PC-9 (cell line): Measurements from ENCODE around the gene PRRC2B. TPM values are rescaled to one million over a fixed set of nuclear protein-coding genes. Genes with fewer than 3 reads are reported as not detected.

Experiments
- BruUV-seq: library from RNA; stranded (reverse); fragments of 400-500 nt; replicated peaks from 2 replicates; lab custom pipeline; 2021; lab: Mats Ljungman, UMichigan
- CTCF ChIA-PET: fragments of 300-600 bp; sonication (Branson Sonifier 250); formaldehyde crosslinking; loops from one replicate; lab custom pipeline; 2022; ENCODE audit warnings: antibody characterized with exemption; lab: Charles Lee
- POLR2A ChIA-PET: fragments of 300-600 bp; sonication (Branson Sonifier 250); formaldehyde crosslinking; loops from one replicate; lab custom pipeline; 2022; ENCODE audit warnings: antibody characterized with exemption; ENCODE audit not compliant: unreplicated experiment; lab: Charles Lee
- DNase-seq, 2 experiments: peaks; one replicate each; pipeline versions ENCODE4 v3.0.0 to v3.0.0-alpha.2; 2015 to 2022; ENCODE audit warnings: mixed read lengths in 1 of 2
- H2AFZ ChIP-seq: fragments of 200-600 bp; sonication (generic); 2 replicates; pipeline ENCODE4 v1.8.1; 2017; ENCODE audit warnings: antibody characterized with exemption
- H3F3A ChIP-seq: fragments of 200-600 bp; sonication (generic); 2 replicates; pipeline ENCODE4 v1.8.1; 2017; ENCODE audit warnings: antibody characterized with exemption, mild to moderate bottlenecking, low read depth; ENCODE audit not compliant: insufficient read depth
- H3K27ac ChIP-seq: fragments of 200-600 bp; sonication (generic); 2 replicates; pipeline ENCODE4 v1.6.1; 2016; ENCODE audit warnings: mixed run types
- H3K27me3 ChIP-seq: fragments of 200-600 bp; sonication (generic); 2 replicates; pipeline ENCODE4 v1.6.1; 2016; ENCODE audit warnings: low read depth, mixed run types; ENCODE audit not compliant: insufficient read depth
- H3K36me3 ChIP-seq: fragments of 200-600 bp; sonication (generic); 2 replicates; pipeline ENCODE4 v1.6.1; 2016; ENCODE audit warnings: low read depth, mixed run types
- H3K4me1 ChIP-seq: fragments of 200-600 bp; sonication (generic); replicated peaks from 2 replicates; pipeline ENCODE4 v1.6.1; 2016; ENCODE audit warnings: mixed run types; ENCODE audit not compliant: insufficient read depth
- H3K4me2 ChIP-seq: fragments of 200-600 bp; sonication (generic); 2 replicates; pipeline ENCODE4 v1.6.1; 2017; ENCODE audit warnings: mixed run types
- H3K4me3 ChIP-seq: fragments of 200-600 bp; sonication (generic); 2 replicates; pipeline ENCODE4 v1.6.1; 2016; ENCODE audit warnings: mixed run types
- H3K79me2 ChIP-seq: fragments of 200-600 bp; sonication (generic); 2 replicates; pipeline ENCODE4 v1.6.1; 2017; ENCODE audit warnings: low read depth, mixed run types
- H3K9me2 ChIP-seq: fragments of 200-600 bp; sonication (generic); 2 replicates; pipeline ENCODE4 v1.8.1; 2017; ENCODE audit warnings: mild to moderate bottlenecking; ENCODE audit not compliant: insufficient read depth
- H3K9me3 ChIP-seq: fragments of 200-600 bp; sonication (generic); 2 replicates; pipeline ENCODE4 v1.8.1; 2016; ENCODE audit warnings: low read depth; ENCODE audit not compliant: insufficient read depth
- H4K20me1 ChIP-seq: fragments of 200-600 bp; sonication (generic); 2 replicates; pipeline ENCODE4 v1.8.1; 2017; ENCODE audit not compliant: insufficient read depth
- CTCF ChIP-seq: fragments of 200-600 bp; sonication (generic); conservative IDR thresholded peaks from 2 replicates; pipeline ENCODE4 v1.6.1; 2017; ENCODE audit warnings: mixed run types, antibody characterized with exemption, mild to moderate bottlenecking, moderate library complexity
- EZH2 ChIP-seq: fragments of 200-600 bp; sonication (generic); IDR thresholded peaks from 2 replicates; pipeline ENCODE4 v1.8.0; 2017; ENCODE audit warnings: antibody characterized with exemption, low read depth
- intact Hi-C: fragments of 100-400 bp; cut with micrococcal nuclease; formaldehyde crosslinking; loops from one replicate; pipeline ENCODE4 v1.10.0; 2022; ENCODE audit not compliant: unreplicated experiment
- total RNA-seq: library from RNA; stranded (reverse); gene quantifications from 2 replicates; pipeline ENCODE4 v1.2.3, GENCODE V29; 2021

PRRC2B gene
- total RNA-seq, 1 experiment from 2014 or later, result 361 TPM

GRCh38 chr9:131505012-131505411 lies 111.1 kb downstream of the PRRC2B start:
- TF ChIP-seq EZH2 (no peak), CTCF (no peak)
- no TSS peak for BruUV-seq
- Histone ChIP-seq H3F3A (peaks cover 17% of the 10 kb centered on the region; the same call in 1 of the 2 replicates), H3K79me2 (no peaks in the 10 kb centered on the region), H2AFZ (no peak overlapping the region), H3K27me3 (no peaks in the 10 kb centered on the region), H3K9me2 (no peaks in the 10 kb centered on the region), H3K36me3 (0 out of 2 replicates have a peak, but pooled peaks cover 4% of the 10 kb centered on the region), H3K9me3 (no peaks in the 10 kb centered on the region), H3K4me1 (no peaks in the 10 kb centered on the region), H3K27ac (no peak overlapping the region), H3K4me2 (no peak overlapping the region), H4K20me1 (peaks cover 7% of the 10 kb centered on the region), H3K4me3 (no peak overlapping the region)
- intact Hi-C loops, result no loop called here
- CTCF ChIA-PET, result interaction anchor here (0.7 kb wide), 1 partner anchor 160 kb away, joined by 6 read pairs; no protein-coding TSS in a partner anchor
- no peak for DNase-seq
- POLR2A ChIA-PET, result no interaction called here

GRCh38 chr9:131511416-131511815 lies 117.5 kb downstream of the PRRC2B start:
- CTCF ChIA-PET, result no interaction called here

GRCh38 chr9:131511880-131512279 lies 118.0 kb downstream of the PRRC2B start:
- ChIA-PET POLR2A (no interaction called here), CTCF (no interaction called here)
- peaks cover 3% of the 10 kb centered on the region; the same call in 1 of the 2 replicates for H3F3A ChIP-seq
- no peak overlapping the region for H3K4me2 ChIP-seq
- H4K20me1 ChIP-seq, result peaks cover 3% of the 10 kb centered on the region
- H3K4me1 ChIP-seq, result no peaks in the 10 kb centered on the region
- no peak for TF ChIP-seq EZH2
- no peak for TF ChIP-seq CTCF
- intact Hi-C loops, result no loop called here
- no peak overlapping the region for H2AFZ ChIP-seq
- H3K36me3 ChIP-seq, result 0 out of 2 replicates have a peak, but pooled peaks cover 10% of the 10 kb centered on the region
- no peaks in the 10 kb centered on the region for H3K9me2 ChIP-seq
- no peaks in the 10 kb centered on the region for H3K27me3 ChIP-seq
- H3K9me3 ChIP-seq, result no peaks in the 10 kb centered on the region
- H3K4me3 ChIP-seq, result no peak overlapping the region
- H3K79me2 ChIP-seq, result no peaks in the 10 kb centered on the region
- no TSS peak for BruUV-seq
- no peak for DNase-seq
- H3K27ac ChIP-seq, result no peak overlapping the region

More at GRCh38 chr9:131511416-131511815, 117.5 kb downstream of the PRRC2B start:
- Histone ChIP-seq H3K4me1 (no peaks in the 10 kb centered on the region), H4K20me1 (peaks cover 3% of the 10 kb centered on the region), H3F3A (peaks cover 3% of the 10 kb centered on the region; the same call in 1 of the 2 replicates), H3K27ac (no peak overlapping the region), H3K27me3 (no peaks in the 10 kb centered on the region), H3K36me3 (0 out of 2 replicates have a peak, but pooled peaks cover 10% of the 10 kb centered on the region), H3K9me2 (no peaks in the 10 kb centered on the region), H2AFZ (no peak overlapping the region), H3K4me2 (no peak overlapping the region), H3K4me3 (no peak overlapping the region), H3K9me3 (no peaks in the 10 kb centered on the region), H3K79me2 (no peaks in the 10 kb centered on the region)
- no peak for DNase-seq
- intact Hi-C loops, result no loop called here
- no TSS peak for BruUV-seq
- POLR2A ChIA-PET, result interaction anchor here (0.7 kb wide), 1 partner anchor 161 kb away, joined by 9 read pairs; no protein-coding TSS in a partner anchor
- no peak for TF ChIP-seq EZH2
- TF ChIP-seq CTCF, result no peak
